DND-41 (cell line): ENCODE results near the gene TNS3.

Experiments
- ATAC-seq: fragments of 200-7000 bp; cut with Tn5 transposase; 3 replicates; pipeline ENCODE4 v1.9.1; 2021; ENCODE audit warnings: low read depth; ENCODE audit not compliant: insufficient read depth
- DNase-seq: peaks from one replicate; pipeline ENCODE4 v3.0.0-alpha.2; 2020
- H2AFZ ChIP-seq: 2 replicates; pipeline ENCODE4 v1.6.0; 2012; ENCODE audit warnings: low read depth, low read length
- H3K27ac ChIP-seq: 2 replicates; pipeline ENCODE4 v1.5.1; 2012; ENCODE audit warnings: low read length, inconsistent platforms
- H3K27me3 ChIP-seq: fragments of 200-600 bp; sonication (generic); 2 replicates; pipeline ENCODE4 v1.6.0; 2012; ENCODE audit warnings: low read length, mild to moderate bottlenecking, inconsistent platforms; ENCODE audit not compliant: insufficient read depth, poor library complexity
- H3K36me3 ChIP-seq: 2 replicates; pipeline ENCODE4 v1.5.1; 2012; ENCODE audit warnings: low read length, inconsistent platforms; ENCODE audit not compliant: insufficient read depth
- H3K4me1 ChIP-seq: 2 replicates; pipeline ENCODE4 v1.5.1; 2012; ENCODE audit warnings: mild to moderate bottlenecking, low read length; ENCODE audit not compliant: insufficient read depth
- H3K4me2 ChIP-seq: 2 replicates; pipeline ENCODE4 v1.6.0; 2012; ENCODE audit warnings: mild to moderate bottlenecking, moderate library complexity, low read length, inconsistent platforms; ENCODE audit not compliant: insufficient read depth
- H3K4me3 ChIP-seq, 2 experiments: fragments of 200-600 bp in 1 of 2; shearing (Covaris generic) in 1 of 2; 2 replicates each; pipeline ENCODE4 v1.5.1; 2012 to 2016; ENCODE audit warnings: inconsistent platforms in 2 of 2, low read length in 2 of 2, mild to moderate bottlenecking in 2 of 2, low read depth in 1 of 2, moderate library complexity in 1 of 2
- H3K79me2 ChIP-seq: 2 replicates; pipeline ENCODE4 v1.6.0; 2012; ENCODE audit warnings: low read length, inconsistent platforms; ENCODE audit not compliant: insufficient read depth
- H3K9ac ChIP-seq: 2 replicates; pipeline ENCODE4 v1.6.0; 2012; ENCODE audit warnings: low read depth, mild to moderate bottlenecking, inconsistent platforms, low read length, moderate library complexity
- H3K9me3 ChIP-seq: 2 replicates; pipeline ENCODE4 v1.5.1; 2012; ENCODE audit warnings: low read length, moderate library complexity, mild to moderate bottlenecking, inconsistent platforms; ENCODE audit not compliant: insufficient read depth, severe bottlenecking
- H4K20me1 ChIP-seq: 2 replicates; pipeline ENCODE4 v1.6.0; 2012; ENCODE audit warnings: low read length; ENCODE audit not compliant: insufficient read depth
- CTCF ChIP-seq: IDR thresholded peaks from 2 replicates; pipeline ENCODE4 v1.5.1; 2012; ENCODE audit warnings: borderline replicate concordance, low read length, moderate library complexity, mild to moderate bottlenecking; ENCODE audit not compliant: poor library complexity, severe bottlenecking; ENCODE audit errors: extremely low read depth
- EZH2 ChIP-seq: IDR thresholded peaks from 3 replicates; pipeline ENCODE4 v1.6.1; 2012; ENCODE audit warnings: borderline replicate concordance, low read depth, mild to moderate bottlenecking, moderate library complexity, low read length, inconsistent platforms; ENCODE audit not compliant: severe bottlenecking

The TNS3 gene

GRCh38 chr7:47255007-47255406, 326.9 kb downstream of the TNS3 start:
- no peak overlapping the region for H3K9ac ChIP-seq

GRCh38 chr7:47254081-47254977, 327.6 kb downstream of the TNS3 start:
- Histone ChIP-seq H3K36me3 (no peaks in the 10 kb centered on the region), H3K27ac (no peak overlapping the region), H3K4me3 (no peak overlapping the region), H3K4me2 (no peak overlapping the region), H3K9ac (no peak overlapping the region), H4K20me1 (no peaks in the 10 kb centered on the region), H2AFZ (no peak overlapping the region), H3K27me3 (no peaks in the 10 kb centered on the region), H3K9me3 (no peaks in the 10 kb centered on the region), H3K4me1 (no peaks in the 10 kb centered on the region), H3K79me2 (no peaks in the 10 kb centered on the region)
- TF ChIP-seq EZH2, result no peak
- TF ChIP-seq CTCF, result no peak
- ATAC-seq (no peak), DNase-seq (no peak)

More at GRCh38 chr7:47255007-47255406, 326.9 kb downstream of the TNS3 start:
- ATAC-seq, result no peak
- H3K79me2 ChIP-seq, result no peaks in the 10 kb centered on the region
- H3K4me1 ChIP-seq, result no peaks in the 10 kb centered on the region
- H3K27me3 ChIP-seq, result no peaks in the 10 kb centered on the region
- TF ChIP-seq CTCF (no peak), EZH2 (no peak)
- no peak overlapping the region for H2AFZ ChIP-seq
- H3K36me3 ChIP-seq, result no peaks in the 10 kb centered on the region
- no peak overlapping the region for H3K4me3 ChIP-seq
- H3K4me2 ChIP-seq, result no peak overlapping the region
- H3K9me3 ChIP-seq, result no peaks in the 10 kb centered on the region
- no peak overlapping the region for H3K27ac ChIP-seq
- no peak for DNase-seq
- no peaks in the 10 kb centered on the region for H4K20me1 ChIP-seq

- ATAC-seq (no peak), DNase-seq (no peak)
- Histone ChIP-seq H3K36me3 (no peaks in the 10 kb centered on the region), H3K9ac (no peak overlapping the region), H2AFZ (no peak overlapping the region), H3K4me1 (no peaks in the 10 kb centered on the region), H3K4me3 (no peak overlapping the region), H3K9me3 (no peaks in the 10 kb centered on the region), H3K79me2 (no peaks in the 10 kb centered on the region), H3K27me3 (no peaks in the 10 kb centered on the region), H4K20me1 (no peaks in the 10 kb centered on the region), H3K27ac (no peak overlapping the region), H3K4me2 (no peak overlapping the region)
- TF ChIP-seq EZH2, result no peak
- no peak for TF ChIP-seq CTCF
These were observed 328.2 kb downstream of the TNS3 start for GRCh38 chr7:47253650-47254080.
